Body of pancreas (tissue), 4 donors: ENCODE measurements around the gene AGAP4.
"Not testable (repeated sequence)": the region's sequence is repeated elsewhere in the genome, so short reads cannot be mapped to it uniquely, and the experiment has no call there.

Experiments
- CTCF ChIP-seq, 7 experiments: fragments of 450-650 bp in 4 of 7; fragments of 200-600 bp in 3 of 7; sonication (generic) in 3 of 7; IDR thresholded peaks; one replicate each; pipeline ENCODE4 v1.5.1; 2016 to 2019; ENCODE audit warnings: antibody characterized with exemption in 7 of 7
- POLR2A ChIP-seq, 3 donors: fragments of 450-650 bp; IDR thresholded peaks; one replicate each; pipeline ENCODE4 v1.6.1; 2016; ENCODE audit warnings: antibody characterized with exemption in 3 of 3, mild to moderate bottlenecking in 2 of 3

- not testable (repeated sequence) for TF ChIP-seq CTCF, POLR2A (IDR thresholded peaks at IDR 0.05)
These were observed 18.1 kb upstream of the AGAP4 start for GRCh38 chr10:45865404-45865803.
